AG04449 (cell line): ENCODE data around the gene SPTBN1.
A peak's percentile ranks its signal among the peaks of the same experiment; 100 is the strongest.

Source experiments
- CTCF ChIA-PET: fragments of 350-600 bp; formaldehyde crosslinking; extraction: SDS; loops from one replicate; lab custom pipeline; 2021; ENCODE audit warnings: antibody characterized with exemption; lab: Yijun Ruan, JAX
- POLR2A ChIA-PET: fragments of 400-600, 350-600 bp; formaldehyde crosslinking; extraction: SDS; loops from one replicate; lab custom pipeline; 2020; ENCODE audit warnings: antibody characterized with exemption, inconsistent platforms; lab: Yijun Ruan, JAX
- DNase-seq: peaks from one replicate; pipeline ENCODE4 v3.0.0-alpha.2; 2010; ENCODE audit warnings: low read depth, low spot score
- H3K4me3 ChIP-seq: 2 replicates; pipeline ENCODE4 v1.5.1; 2011; ENCODE audit warnings: low read depth, mild to moderate bottlenecking, control low read depth, low read length
- TF ChIP-seq, protein P1 (sequence below): IDR thresholded peaks from one replicate; pipeline ENCODE4 v1.5.1; 2011; ENCODE audit warnings: mild to moderate bottlenecking, moderate library complexity, low read length, control low read depth, inconsistent platforms; ENCODE audit not compliant: insufficient read depth; ENCODE audit errors: missing control alignments

SPTBN1 gene

DNA sequence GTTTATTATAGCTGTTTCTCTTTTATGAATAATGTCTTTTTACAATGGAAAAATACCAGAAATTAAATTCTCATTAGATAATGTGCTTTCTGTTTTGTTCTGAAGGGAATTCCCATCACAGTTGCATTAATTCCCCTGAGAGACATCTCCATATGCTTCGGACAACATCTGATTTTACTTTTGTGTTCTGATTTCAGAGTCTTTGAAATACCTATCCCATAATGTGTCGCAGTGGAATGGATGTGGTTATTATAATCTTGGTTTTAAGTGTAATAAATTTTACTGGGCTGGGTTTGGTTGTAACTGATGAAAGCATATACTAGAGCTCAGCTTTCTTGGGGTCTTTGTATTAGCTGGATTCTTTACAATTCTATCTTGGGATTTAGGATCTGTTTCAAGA lies 12.5 kb downstream of the SPTBN1 start:
- POLR2A ChIA-PET, result interaction anchor here (0.5 to 0.6 kb wide), 2 partner anchors 13 to 155 kb away, joined by 3 read pairs; no protein-coding TSS in a partner anchor
- CTCF ChIA-PET, result interaction anchor here (0.9 to 1.2 kb wide), 5 partner anchors 11 to 362 kb away, joined by 3 to 4 read pairs (median 3); no protein-coding TSS in a partner anchor
- peak; percentile 31 for DNase-seq
- no peak overlapping the region for H3K4me3 ChIP-seq
- TF ChIP-seq, protein P1, sequence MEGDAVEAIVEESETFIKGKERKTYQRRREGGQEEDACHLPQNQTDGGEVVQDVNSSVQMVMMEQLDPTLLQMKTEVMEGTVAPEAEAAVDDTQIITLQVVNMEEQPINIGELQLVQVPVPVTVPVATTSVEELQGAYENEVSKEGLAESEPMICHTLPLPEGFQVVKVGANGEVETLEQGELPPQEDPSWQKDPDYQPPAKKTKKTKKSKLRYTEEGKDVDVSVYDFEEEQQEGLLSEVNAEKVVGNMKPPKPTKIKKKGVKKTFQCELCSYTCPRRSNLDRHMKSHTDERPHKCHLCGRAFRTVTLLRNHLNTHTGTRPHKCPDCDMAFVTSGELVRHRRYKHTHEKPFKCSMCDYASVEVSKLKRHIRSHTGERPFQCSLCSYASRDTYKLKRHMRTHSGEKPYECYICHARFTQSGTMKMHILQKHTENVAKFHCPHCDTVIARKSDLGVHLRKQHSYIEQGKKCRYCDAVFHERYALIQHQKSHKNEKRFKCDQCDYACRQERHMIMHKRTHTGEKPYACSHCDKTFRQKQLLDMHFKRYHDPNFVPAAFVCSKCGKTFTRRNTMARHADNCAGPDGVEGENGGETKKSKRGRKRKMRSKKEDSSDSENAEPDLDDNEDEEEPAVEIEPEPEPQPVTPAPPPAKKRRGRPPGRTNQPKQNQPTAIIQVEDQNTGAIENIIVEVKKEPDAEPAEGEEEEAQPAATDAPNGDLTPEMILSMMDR, result no peak

DNA sequence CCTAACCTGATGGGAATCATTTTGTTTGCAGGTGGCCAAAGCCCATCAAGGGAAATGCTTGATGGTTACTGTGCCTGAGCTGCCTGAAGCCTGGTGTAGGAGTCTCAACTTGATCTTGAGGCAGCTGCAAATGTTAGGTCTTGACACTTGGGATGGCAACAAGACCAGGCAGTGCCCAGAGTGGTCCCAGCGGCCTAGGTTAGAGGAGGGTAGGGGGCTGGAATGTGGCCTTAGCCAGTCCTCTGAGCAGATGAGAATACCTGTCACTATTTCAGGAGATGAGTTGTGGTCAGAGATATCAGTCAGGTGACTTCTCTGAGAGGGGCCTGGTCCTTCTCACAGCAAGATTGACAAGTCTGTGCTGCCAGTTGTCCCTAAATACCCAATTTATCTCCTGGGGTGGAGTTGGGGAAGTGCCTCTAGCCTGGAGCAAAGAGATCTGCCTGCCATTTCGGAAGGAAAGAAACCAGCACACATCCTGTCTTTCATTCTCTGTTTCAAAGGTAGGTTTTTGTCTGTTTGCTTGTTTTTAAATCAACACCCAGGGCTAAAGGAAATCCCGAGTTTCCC lies 13.4 kb downstream of the SPTBN1 start:
- TF ChIP-seq, protein P1, result no peak
- CTCF ChIA-PET, result interaction anchor here (0.9 to 1.2 kb wide), 3 partner anchors 12 to 363 kb away, joined by 3 read pairs; no protein-coding TSS in a partner anchor
- no peak for DNase-seq

DNA sequence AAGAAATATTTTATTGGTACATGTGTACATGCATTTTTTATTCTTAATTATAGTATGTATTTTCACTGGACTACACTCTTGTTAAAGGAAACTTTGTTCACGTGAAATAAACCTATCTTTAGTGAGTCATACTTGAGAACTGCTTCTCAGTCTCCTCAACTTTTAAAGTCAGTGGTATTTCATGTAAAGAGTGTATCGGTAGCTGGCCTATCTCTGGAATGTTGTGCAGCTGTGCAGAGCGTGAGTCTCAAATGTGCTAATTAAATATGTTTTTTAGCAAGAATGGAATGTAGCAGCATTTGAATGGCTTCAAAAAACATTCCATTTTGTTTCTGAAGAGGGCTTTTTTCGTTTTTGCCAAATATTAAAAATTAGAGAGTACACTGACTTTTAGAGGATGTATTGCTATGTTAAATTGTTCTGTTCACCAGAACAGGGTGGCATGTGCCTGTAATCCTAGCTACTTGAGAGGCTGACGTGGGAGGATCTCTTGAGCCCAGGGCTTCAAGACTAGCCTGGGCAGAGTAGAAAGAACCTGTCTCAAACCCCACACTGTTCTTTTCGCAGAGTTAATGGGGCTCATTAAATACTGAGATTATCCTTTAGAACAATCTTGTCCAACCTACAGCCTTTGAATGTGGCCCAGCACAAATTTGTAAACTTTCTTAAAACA lies 14.3 kb downstream of the SPTBN1 start:
- DNase-seq, result peak; percentile 66
- POLR2A ChIA-PET, result interaction anchor here (1.0 kb wide), 1 partner anchor 355 kb away, joined by 3 read pairs; the partner anchor contains the start of gene ACYP2
- TF ChIP-seq, protein P1, result no peak
- CTCF ChIA-PET, result interaction anchor here (0.7 to 1.2 kb wide), 4 partner anchors 12 to 363 kb away, joined by 3 read pairs; no protein-coding TSS in a partner anchor
- no peak overlapping the region for H3K4me3 ChIP-seq

More for the DNA sequence above, 13.4 kb downstream of the SPTBN1 start:
- POLR2A ChIA-PET, result interaction anchor here (0.6 kb wide), 1 partner anchor 156 kb away, joined by 3 read pairs; no protein-coding TSS in a partner anchor
- no peak overlapping the region for H3K4me3 ChIP-seq

DNA sequence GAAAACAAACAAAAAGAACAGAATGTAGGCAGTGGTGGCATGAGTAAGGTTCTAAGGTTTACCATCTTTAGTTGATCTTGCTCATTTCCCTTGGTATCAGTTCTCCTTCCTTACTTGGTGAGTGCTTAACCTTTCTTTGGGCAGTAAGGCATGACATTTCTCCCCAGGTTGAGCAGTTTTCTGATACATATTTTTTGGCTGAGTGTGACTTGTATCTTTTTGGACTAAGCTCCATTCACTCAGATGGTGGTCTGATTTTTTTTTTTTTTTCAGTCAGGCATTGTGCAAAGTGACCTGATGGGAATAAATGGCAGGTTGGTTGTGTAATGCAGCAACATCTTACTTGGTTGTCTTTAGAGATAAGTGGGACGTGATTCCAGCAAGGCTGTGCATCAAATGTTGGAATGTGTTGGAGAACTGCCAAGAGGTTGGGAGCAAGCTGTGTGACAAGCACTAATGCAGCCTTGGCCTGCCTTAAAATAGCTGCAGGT lies 15.1 kb downstream of the SPTBN1 start:
- CTCF ChIA-PET, result interaction anchor here (0.7 to 1.2 kb wide), 4 partner anchors 13 to 364 kb away, joined by 3 read pairs; no protein-coding TSS in a partner anchor
- peak; percentile 52 for DNase-seq
- TF ChIP-seq, protein P1, result no peak
- POLR2A ChIA-PET, result interaction anchor here (0.9 to 1.1 kb wide), 3 partner anchors 9 to 356 kb away, joined by 3 to 4 read pairs (median 4); partner anchors contain the start of gene ACYP2
- H3K4me3 ChIP-seq, result no peak overlapping the region

DNA sequence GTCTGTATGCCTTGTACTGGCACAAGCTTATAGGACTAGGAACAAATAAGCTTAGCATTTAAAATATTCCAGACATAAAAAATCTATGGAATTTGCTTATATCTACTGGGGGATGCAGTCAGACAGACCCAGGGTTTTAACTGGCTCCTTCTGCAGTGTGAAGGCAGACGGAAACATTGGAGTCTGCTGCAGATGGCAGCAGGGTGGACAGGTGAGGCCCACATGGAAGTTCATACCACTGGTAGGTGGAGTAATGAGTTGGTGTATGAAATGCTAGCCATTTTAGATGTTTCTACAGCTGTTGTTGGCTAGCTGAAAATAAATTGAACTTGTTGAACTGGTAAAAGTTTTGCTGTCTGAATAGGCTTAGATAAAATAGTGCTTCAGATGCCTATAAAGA lies 17.7 kb downstream of the SPTBN1 start:
- POLR2A ChIA-PET, result no interaction called here
- no peak for DNase-seq
- TF ChIP-seq, protein P1, result no peak
- no peak overlapping the region for H3K4me3 ChIP-seq
- CTCF ChIA-PET, result interaction anchor here (1.8 kb wide), 1 partner anchor 11 kb away, joined by 4 read pairs; no protein-coding TSS in a partner anchor
